Fibroblast of the conjunctiva (primary cell): ENCODE measurements around the gene PRPF18.
A peak's percentile ranks its signal among the peaks of the same experiment; 100 is the strongest.

Experiments
- DNase-seq: peaks from one replicate; pipeline ENCODE4 v3.0.0-alpha.2; 2010; ENCODE audit warnings: low read depth

Gene PRPF18

DNA sequence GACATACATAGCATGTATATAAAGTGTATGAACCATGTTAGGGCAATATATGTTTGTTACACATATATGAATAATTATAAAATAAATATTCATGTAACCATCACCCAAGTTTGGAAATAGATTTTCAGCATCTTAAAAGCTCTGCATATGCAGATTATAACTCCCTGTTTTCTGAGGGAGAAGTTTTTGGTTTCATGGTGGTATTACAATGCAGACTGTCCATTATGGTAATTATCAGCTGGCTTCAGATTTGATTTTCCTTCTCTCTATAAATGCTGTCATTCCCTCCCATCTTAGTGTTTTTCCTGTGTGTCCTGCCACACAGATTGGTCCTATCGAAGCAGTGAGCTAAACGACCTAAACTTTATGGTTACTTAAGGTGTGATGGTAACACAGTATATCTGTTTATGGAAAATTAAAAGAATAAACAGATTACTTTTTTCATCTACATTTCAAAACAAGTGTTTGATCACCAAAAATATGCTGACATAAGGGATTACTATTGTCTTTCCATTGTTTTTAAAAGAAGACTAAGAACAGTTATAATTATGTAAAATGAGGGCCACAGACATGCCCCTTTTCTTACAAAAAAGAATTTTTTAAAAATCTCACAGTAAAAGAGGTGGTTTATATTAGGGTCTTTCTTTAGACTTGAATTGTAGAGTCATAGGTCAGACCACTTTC is 17.7 kb downstream of the PRPF18 start:
- DNase-seq: no peak

DNA sequence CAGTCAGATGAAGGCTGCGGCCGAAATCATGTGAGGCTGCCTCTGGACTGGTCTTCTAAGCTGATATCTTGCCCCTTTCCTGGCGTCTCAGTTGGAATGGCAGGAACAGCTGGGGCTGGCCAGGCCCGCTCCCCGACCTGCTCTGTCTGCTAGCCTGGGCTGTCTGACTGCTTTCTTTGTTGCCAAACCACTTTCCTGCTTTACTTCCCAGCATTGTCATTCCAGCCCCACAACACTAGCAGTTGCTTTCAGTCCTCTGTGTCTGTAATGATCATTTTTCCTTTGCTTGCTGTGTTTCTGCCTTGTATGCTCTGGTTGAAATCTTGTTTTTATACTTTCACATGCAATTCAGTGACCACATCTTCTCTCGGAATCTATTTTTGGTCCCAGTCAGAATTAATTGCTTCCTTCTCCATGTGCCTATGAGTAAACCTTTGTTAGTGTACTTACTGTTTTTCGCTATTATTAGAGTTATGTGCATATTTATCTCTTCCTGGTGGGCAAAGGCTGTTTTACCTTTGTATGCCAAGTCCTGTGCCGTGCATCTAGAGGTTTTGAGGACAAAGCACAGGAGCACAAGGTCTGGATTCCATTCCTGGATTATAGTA is 21.6 kb downstream of the PRPF18 start:
- no peak for DNase-seq

DNA sequence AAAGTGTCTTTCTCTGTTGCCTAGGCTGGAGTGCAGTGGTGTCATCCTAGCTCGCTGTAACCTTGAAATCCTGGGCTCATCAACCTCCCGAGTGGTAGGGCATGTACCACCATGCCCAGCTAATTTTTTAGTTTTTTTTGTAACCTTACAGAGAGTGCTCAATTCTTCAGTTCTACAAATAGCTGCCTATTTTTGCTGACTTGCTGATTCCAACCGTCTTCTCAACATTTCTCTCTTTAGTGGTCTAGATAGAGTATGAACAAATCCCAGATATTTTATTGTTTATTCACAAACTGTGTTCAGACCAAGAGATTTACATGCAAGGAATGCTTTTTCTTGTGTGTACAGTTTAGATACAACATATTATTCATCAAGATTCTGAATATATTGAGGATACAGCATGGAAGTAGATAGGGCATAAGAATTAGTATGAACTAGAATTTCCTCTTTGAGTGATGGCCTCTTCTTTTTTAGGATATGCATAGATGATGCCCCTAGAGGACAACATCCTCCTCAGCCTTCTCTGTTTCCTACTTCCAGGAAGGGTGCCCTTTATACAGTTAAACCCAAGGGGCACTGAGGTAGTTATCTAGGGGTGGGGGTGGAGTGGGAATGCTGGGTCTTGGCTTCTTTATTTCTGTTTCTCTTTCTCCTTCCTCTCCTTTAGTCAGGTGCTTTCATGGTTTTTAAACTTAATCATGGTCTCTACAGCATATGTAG is 26.0 kb downstream of the PRPF18 start:
- DNase-seq: no peak

DNA sequence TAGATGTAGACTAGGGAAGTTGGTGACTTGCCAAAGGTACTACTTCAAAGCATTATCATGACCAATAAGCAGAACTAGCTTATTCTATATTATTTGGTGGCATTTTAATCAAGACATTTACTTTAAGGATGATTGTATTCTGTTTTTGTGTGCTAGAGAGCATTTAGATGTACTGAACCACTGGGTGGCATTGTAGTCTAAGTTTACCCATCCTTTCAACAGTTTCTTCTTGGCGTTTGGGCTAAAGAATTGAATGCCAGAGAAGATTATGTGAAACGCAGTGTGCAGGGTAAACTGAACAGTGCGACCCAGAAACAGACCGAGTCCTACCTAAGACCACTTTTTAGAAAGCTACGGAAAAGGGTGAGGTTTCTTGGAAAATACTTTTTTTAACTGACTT is 26.8 kb downstream of the PRPF18 start:
- DNase-seq: peak; percentile 49

DNA sequence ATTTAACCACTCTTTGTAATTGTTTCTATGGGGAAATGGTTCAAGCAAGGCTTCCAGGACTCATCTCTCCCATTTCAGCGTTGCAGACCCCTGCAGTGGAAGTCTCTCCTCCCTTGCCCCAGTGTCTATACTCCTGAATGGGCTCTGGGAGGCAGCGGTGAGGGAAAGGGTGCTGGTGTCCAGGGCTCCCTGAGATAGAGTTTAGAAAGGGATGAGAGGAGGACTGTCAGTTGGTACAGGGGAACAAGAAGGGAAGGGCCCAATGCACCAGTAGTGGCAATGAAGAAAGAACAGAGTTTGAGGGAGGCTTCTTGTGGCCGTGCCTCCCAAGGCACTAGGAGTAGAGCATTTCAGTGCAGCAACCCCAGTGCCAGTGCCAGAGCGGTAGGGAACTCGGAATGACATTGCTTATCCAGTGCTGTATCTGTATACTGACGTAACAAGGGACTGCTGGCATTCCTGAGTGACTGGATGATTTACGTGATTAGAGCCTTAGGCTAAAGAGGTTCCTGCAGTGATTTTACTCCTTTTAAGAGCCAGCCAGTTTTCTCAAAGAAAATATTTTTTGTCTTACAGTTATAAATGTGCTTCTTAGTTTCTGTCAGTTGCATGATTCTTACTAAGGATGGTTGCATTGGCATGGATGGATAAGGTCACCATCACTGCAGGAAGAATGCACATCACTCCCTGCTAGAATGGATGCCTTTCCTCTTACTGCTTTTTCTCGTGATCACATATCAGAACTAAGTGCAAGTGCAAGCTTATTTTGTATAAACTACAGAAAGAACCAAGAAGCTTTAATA is 28.0 kb downstream of the PRPF18 start:
- no peak for DNase-seq

DNA sequence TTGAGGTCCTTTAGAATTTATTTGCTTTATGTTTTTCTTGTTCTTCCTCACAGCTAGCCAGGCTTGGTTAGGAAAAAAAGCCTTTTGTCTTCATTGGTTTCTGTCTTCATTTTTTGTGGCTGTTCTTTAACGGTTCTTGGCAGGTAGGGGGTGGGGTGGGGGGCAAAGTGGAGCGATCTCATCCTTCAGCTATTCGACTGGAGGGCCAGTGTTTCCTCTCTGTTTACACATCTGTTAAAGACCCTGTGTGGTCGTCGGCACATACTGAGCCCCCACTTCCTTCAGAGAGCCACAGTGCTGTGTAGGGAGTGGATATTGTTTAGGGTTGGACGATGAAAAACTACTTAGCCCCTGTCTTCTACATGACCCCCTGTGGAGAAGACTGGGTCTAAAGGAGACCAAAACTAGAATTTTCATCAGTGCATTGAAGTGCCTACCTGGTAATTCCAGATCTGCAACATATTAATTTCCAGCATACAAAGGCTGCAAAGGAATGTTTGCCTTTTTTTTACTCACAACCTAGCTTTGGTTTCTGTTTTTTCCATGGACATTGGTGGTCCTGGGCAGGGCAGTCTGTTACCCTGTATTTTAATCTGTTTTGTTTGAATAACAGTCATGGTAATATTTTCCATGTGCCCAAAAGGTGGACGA is 29.0 kb downstream of the PRPF18 start:
- DNase-seq: no peak

DNA sequence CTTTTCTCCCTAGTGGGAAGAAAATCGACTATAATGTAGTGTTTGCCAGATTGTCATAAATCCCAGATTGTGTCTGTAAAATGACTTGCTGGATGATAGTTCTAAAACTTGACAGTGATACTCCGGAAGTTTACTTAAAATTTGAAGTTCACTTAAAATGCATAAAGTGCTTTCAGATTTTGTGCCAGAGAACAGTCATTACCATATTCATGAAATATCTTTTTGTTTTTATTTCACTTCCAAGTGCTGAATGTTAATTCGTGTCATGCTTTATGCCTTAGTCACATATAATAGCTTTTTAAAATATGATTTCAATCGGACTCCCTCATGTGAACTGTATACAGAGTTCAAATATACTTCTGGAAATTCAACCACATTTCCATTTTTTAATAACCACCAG is 30.4 kb downstream of the PRPF18 start:
- DNase-seq: no peak

DNA sequence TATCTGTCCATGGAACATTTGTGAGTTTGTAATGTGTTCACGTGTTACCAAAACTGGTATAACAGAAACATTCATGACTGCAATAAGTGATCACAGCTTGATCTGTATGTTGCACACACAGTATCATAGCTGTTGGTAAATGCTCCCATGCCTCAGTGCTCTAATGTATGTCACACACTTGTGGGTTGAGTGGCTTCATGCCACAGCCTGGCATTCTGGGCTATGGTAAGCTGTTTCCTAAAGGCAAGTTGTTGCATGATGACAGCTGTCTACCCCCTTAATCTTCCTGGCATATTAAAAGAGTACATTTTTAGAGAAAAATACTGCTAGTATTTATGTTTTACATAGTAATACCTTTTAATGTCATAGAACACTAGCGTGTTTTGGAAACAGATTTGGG is 35.2 kb downstream of the PRPF18 start:
- DNase-seq: no peak

DNA sequence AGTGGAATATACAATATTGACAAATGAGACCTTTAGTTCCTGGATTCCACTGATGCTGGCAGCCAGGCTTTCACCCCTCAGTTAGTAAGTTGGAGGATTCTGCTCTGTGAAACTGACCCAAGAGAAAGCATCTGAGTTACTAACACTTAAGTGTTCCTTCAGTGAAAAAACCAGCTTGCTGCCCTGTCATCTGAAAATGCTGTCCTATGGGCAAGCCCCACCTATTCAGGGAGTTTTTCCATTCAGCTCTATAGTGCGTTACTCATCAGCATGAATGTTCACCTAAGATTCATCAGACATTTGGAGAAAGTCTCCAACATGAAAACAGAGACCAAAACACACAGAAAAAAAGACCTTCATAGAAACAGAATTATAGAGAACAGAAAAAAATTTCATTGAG is 37.9 kb downstream of the PRPF18 start:
- DNase-seq: no peak

DNA sequence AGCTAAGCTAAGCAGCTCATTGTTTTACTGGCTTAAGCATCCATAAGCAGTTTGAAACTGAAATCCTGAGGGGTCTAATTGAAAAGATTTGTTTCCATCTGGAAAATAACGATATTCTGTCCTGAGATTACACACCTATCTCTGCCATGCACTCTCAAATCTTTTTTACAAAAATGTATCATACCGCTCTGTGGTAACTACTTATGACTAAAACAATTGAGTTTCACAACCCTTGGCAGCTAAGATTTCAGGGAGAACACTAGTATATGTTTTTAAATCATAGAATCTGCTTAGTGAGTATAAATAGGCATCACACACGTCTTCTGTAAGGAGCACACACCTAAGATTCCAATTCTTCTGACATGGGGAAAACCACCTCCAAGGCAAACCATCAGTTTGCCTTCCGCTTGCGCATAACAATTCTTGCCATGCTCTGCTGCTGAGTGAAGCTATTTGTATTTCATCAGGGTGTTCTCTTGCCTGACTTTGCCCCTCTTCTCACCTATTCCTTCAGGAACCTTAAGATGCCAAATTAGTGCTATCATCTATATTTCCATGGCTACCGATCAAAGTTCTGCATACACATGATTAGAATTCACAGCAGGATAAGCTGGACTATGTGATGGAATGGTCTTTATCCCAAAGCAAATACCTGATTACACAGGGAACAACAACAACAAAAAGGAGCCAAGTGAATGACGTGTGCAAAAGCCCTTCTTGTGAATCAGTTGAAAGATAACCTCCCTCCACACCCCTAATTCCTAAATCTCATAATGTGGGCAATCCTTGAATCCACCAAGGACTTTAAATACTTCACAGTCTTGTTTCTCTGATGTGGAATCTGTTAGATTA is 40.9 kb downstream of the PRPF18 start:
- no peak for DNase-seq

DNA sequence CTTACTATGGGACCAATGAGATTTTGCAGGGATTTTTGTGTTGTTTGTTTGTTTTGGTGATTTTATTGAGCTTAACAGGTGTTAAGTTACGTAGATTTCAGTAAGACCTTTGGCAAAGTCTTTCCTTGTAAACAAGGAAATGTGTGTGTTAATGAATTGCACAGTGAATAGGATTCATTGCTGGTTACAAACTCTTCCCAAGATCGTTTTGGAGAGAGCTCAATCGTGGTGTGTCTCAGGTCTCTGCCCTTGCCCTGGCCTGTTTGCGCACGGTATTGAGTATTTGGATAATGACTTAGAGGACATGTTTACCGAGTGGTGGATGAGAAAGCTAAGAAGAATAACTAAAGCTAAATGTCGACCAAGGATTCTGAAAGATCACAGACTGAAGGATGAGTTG is 41.9 kb downstream of the PRPF18 start:
- DNase-seq: no peak

DNA sequence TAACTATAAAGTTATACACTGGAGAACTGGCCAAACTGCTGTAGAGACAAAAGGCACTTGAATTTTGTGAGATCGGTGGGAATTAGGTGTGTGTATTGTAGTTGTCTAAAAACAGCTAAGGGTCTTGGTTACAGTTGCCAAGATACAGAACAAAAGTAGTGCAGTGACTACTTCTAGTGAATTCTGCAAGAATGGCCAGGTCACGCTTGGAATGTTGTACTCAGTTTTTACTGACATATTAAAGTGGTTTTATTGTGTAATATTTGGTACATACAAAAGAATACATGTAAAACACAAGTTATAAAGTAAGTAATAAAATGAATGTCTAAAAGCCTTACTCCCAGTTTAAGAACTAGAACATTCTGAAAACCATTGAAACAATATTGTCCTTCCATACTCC is 42.4 kb downstream of the PRPF18 start:
- DNase-seq: no peak

DNA sequence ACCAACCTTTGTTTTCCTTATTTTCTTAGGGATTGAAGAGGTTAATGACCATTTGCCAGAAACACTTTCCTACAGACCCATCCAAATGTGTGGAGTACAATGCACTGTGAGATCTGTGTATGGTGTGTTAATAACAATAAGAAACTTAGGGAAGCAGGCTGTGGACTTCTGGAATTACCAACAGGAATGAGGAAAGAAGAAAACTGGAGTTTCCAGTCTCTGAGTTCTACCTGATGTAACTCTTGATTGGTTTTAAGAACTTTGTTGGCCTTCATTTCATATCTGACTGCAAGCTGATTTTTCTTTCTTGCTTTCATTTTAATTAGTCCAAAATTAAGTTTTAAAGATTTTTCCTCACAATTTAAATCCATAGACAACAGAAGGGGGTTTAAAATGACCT is 43.5 kb downstream of the PRPF18 start:
- no peak for DNase-seq

DNA sequence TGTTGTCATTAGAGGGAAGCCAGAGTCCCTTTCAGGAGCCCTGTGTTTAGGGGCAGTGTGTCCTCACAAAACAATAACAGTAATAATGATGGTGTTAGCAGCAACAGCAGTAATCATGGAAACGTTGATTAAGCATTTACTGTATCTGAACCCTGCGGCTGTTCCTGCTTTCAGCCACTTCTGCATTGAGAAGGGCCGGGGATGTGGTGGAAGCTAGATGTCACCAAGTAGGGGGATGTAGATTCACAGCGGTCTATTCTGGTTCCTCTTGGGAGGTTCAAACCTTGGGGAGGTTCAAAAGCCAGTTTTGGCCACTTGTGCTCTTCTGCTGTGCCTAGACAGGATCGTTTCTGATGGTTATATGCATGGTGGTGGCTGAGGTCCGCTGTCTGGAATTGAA is 44.8 kb downstream of the PRPF18 start:
- DNase-seq: no peak

DNA sequence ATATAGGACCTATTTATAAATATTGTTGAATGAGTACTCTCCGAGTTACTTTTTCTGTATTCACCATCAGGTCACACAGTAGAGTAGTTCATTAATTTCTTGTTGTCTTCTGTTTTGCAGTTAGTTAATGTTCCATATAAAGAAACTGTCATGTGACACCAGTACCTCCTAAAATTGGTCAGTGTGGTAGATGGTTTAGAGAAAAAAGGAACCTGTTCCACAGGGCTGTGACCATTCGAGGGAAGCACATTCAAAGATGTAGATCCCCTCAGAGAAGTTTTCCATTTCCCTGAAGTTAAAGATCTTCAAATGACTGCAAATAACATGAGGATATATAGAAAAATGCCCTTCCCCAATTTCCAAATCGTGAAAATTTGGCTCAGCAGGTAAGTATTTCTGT is 45.7 kb downstream of the PRPF18 start:
- DNase-seq: no peak

DNA sequence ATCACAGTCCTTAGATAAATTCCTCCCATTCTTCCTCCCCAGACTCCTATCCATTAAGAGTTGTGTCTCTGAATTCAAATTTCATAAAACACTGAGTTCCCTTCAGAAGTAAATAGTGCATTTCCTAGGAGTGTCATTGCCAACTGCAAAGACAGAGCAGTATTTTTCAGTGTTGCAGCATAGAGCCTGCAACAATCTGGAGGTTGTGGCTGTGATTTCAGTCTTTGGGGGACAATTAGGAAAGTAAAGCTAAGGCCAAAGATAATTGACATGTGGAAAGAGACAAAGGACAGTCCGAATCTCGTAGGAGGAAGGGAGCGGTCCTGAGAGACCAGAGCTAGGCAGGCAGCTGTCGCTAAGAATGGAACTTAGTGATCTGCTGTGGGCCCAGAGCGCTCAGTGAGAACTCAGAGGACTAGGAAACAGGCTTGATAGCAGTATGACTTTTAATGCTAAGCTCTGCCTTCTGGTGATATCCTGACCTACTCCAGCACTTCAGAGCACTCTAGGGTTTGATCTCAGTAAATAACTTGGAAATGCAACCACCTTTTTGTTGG is 46.2 kb downstream of the PRPF18 start:
- DNase-seq: no peak

DNA sequence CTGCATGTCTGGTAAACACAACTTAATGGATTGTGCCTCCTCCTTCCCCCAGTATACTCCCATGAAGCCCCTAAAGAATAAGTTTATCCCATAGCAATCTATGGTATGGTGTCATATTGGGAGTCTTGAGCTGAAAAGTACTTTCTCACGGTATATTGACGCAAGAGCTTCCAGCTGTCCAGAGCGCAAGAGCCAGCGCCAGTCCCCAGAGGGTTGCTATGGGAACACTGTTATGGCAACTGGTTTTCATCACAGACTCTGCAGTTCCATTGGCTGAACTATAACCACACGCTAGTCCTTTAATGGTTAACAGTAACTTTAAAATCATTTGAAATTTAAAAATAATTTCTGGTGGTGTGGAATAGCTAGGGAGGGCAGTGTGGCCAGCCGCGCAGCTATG is 46.9 kb downstream of the PRPF18 start:
- DNase-seq: peak; percentile 89

DNA sequence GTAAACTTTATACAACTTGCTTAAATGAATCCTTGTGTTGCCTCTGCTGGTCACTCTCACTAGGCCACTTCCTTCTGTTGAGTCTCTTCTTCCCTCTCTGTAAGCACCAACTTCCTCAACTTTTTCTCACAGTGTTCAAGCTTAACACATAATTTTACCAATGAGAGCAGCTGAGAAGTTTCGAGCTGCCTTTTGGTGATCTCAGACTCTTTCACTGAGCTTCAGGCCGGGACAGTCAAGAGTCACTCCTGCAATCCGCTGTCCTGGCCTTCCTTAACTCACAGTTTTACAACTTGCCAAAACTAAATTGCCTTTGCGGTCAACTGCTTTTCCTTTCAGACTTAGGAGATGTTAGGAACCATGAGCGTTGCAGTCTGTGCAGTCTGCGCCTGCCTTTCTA is 47.4 kb downstream of the PRPF18 start:
- DNase-seq: no peak

DNA sequence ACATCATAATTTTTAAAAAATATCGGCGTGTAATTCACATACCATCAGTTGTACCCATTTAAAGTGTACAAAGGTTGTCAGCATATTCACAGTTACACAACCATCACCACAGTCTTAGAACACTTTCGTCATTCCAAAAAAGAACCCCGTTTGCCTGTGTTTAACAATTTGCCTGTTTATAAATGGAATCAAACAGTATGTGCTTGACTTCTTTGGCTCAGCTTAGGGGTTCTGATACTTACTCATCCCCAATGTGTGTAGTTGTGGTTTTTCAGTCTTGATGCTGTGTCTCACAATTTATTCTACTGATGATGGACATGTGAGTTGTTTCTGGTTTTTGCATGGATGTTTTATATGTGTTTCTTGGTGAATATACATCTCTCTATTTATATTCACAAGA is 50.0 kb downstream of the PRPF18 start:
- no peak for DNase-seq

DNA sequence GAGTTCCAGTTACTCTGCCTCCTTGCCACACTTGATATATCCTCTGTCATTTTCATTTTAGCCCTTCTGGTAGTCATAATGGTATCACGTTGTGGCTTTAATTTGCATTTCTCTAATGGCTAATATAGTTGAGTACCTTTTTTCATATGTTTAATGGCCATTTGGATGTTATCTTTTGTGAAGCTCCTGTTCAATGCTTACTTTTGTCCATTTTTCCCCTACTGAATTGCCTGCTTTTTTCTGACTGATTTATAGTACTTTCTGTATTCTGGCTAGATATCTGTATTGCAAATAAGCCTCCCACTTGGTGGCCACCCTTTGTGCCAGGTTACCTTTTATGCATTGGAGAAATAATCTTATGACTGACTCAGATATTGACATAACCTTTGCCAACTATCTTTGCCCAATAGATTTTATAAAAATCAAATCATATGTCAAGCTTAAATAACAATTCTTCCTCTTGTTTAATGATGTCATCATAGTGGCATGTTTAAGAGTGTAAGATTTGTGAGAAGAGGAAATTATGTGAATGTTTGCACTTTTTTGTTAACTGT is 50.6 kb downstream of the PRPF18 start:
- DNase-seq: no peak

DNA sequence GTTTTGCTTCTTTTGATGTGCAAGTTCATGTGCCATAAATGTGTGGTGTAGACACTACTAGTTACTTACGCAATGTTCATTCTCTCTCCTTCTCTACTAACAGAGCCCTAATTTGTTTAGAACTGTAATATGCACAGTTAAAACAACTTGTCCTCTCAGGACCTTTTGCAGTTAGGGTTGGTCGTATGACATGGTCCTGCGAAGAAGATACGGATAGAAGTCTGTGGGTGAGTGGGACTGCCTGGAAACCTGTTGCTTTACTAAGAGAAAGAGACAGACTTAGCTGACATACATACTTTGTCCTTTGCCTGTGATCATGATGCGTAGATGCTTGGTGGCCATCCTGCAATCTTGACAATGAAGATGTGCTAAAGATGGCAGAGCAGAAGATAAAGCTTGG is 51.1 kb downstream of the PRPF18 start:
- no peak for DNase-seq
